Caco-2 (cell line): ENCODE results near the gene STK16. TPM values are rescaled to one million over a fixed set of nuclear protein-coding genes. Genes with fewer than 3 reads are reported as not detected.

ENCODE experiments used
- BruUV-seq: library from RNA; stranded (reverse); fragments of 400-500 nt; replicated peaks from 2 replicates; lab custom pipeline; 2021; lab: Mats Ljungman, UMichigan
- CTCF ChIA-PET: fragments of 300-600 bp; sonication (Branson Sonifier 250); formaldehyde crosslinking; loops from one replicate; lab custom pipeline; 2022; ENCODE audit warnings: antibody characterized with exemption; lab: Charles Lee
- POLR2A ChIA-PET: fragments of 300-600 bp; sonication (Branson Sonifier 250); formaldehyde crosslinking; loops from one replicate; lab custom pipeline; 2022; ENCODE audit warnings: antibody characterized with exemption; lab: Charles Lee
- DNase-seq, 2 experiments: peaks; one replicate each; pipeline versions ENCODE4 v3.0.0 to v3.0.0-alpha.2; 2020 to 2022
- H3K27me3 ChIP-seq: replicated peaks from 2 replicates; pipeline ENCODE4 v1.6.0; 2011; ENCODE audit warnings: low read length; ENCODE audit not compliant: control insufficient read depth, insufficient read depth
- H3K36me3 ChIP-seq: 2 replicates; pipeline ENCODE4 v1.5.1; 2011; ENCODE audit warnings: low read length; ENCODE audit not compliant: control insufficient read depth, insufficient read depth
- H3K4me1 ChIP-seq: fragments of 250-450 bp; sonication (Bioruptor Pico); 2 replicates; pipeline ENCODE4 v1.5.1; 2020; ENCODE audit warnings: mild to moderate bottlenecking
- H3K4me3 ChIP-seq: 2 replicates; pipeline ENCODE4 v1.5.1; 2011; ENCODE audit warnings: low read depth, mild to moderate bottlenecking, control low read depth, low read length
- H3K9me3 ChIP-seq: fragments of 250-450 bp; sonication (Bioruptor Pico); 2 replicates; pipeline ENCODE4 v1.5.1; 2020; ENCODE audit warnings: mild to moderate bottlenecking, moderate library complexity
- H3K27ac Mint-ChIP-seq: one replicate; pipeline ENCODE4 v1.8.0; 2022; ENCODE audit warnings: mixed read lengths; ENCODE audit not compliant: unreplicated experiment
- H3K27me3 Mint-ChIP-seq: one replicate; pipeline ENCODE4 v1.8.0; 2022; ENCODE audit warnings: mixed read lengths; ENCODE audit not compliant: insufficient read depth, unreplicated experiment
- H3K36me3 Mint-ChIP-seq: one replicate; pipeline ENCODE4 v1.8.0; 2022; ENCODE audit warnings: mild to moderate bottlenecking, mixed read lengths; ENCODE audit not compliant: insufficient read depth, unreplicated experiment
- H3K4me1 Mint-ChIP-seq: one replicate; pipeline ENCODE4 v1.8.0; 2022; ENCODE audit warnings: low read depth, mixed read lengths; ENCODE audit not compliant: unreplicated experiment
- H3K4me3 Mint-ChIP-seq: one replicate; pipeline ENCODE4 v1.8.0; 2022; ENCODE audit warnings: mild to moderate bottlenecking, moderate library complexity, mixed read lengths; ENCODE audit not compliant: unreplicated experiment
- H3K9me3 Mint-ChIP-seq: one replicate; pipeline ENCODE4 v1.8.0; 2022; ENCODE audit warnings: mixed read lengths; ENCODE audit not compliant: unreplicated experiment
- CTCF ChIP-seq, 2 experiments: fragments of 200-600 bp in 1 of 2; IDR thresholded peaks; 1 replicate in 1 of 2; 2 replicates in 1 of 2; pipeline versions ENCODE4 v1.5.1 to v1.8.0; 2011 to 2022; ENCODE audit warnings: antibody characterized with exemption in 1 of 2, control low read depth in 1 of 2, inconsistent platforms in 1 of 2, low read depth in 1 of 2, low read length in 1 of 2, mild to moderate bottlenecking in 1 of 2, moderate library complexity in 1 of 2; ENCODE audit not compliant: insufficient read depth in 1 of 2, severe bottlenecking in 1 of 2, unreplicated experiment in 1 of 2
- intact Hi-C: fragments of 100-400 bp; cut with micrococcal nuclease; formaldehyde crosslinking; loops from one replicate; pipeline ENCODE4 v1.10.0; 2022; ENCODE audit not compliant: unreplicated experiment
- total RNA-seq: library from RNA; stranded (reverse); gene quantifications from 2 replicates; pipeline ENCODE4 v1.2.3, GENCODE V29; 2022

STK16 gene
- total RNA-seq, 1 experiment from 2014 or later = 26.6 TPM

GRCh38 chr2:219278655-219279150, 33.4 kb downstream of the STK16 start:
- CTCF ChIA-PET = interaction anchor here (0.5 to 5.8 kb wide), 14 partner anchors 16 to 381 kb away, joined by 3 to 92 read pairs (median 6); partner anchors contain the start of genes GLB1L and STK16

GRCh38 chr2:219279151-219279915, 34.1 kb downstream of the STK16 start, which contains the start of gene DNAJB2:
TSS of gene DNAJB2 (plus strand) at chr2:219279366. CDS start at chr2:219279834, 468 bp downstream.
- peak; percentile 98 for DNase-seq
- TF ChIP-seq CTCF (IDR thresholded peaks at IDR 0.05; ENCODE audit: insufficient read depth in 1 of 2, low read depth in 1 of 2, low read length in 1 of 2, severe bottlenecking in 1 of 2, unreplicated experiment in 1 of 2) = no peak
- peaks cover 3% of the 10 kb centered on the region for H3K36me3 ChIP-seq
- no peaks in the 10 kb centered on the region for H3K27me3 Mint-ChIP-seq
- H3K9me3 Mint-ChIP-seq = no peaks in the 10 kb centered on the region
- H3K9me3 ChIP-seq = no peaks in the 10 kb centered on the region
- H3K4me3 ChIP-seq = peak within 1 kb of the TSS; percentile 85
- H3K4me1 Mint-ChIP-seq = peaks cover 13% of the 10 kb centered on the region
- peaks cover 31% of the 10 kb centered on the region for H3K4me1 ChIP-seq
- ChIA-PET CTCF (interaction anchor here (0.6 to 5.8 kb wide), 11 partner anchors 16 to 299 kb away, joined by 3 to 92 read pairs (median 6); partner anchors contain the start of genes GLB1L and STK16), POLR2A (interaction anchor here (0.6 to 1.9 kb wide), 10 partner anchors 13 to 219 kb away, joined by 3 to 12 read pairs (median 6); partner anchors contain the start of genes ANKZF1, ATG9A, CNPPD1 and GLB1L)
- intact Hi-C loops = loop anchor here (1.0 to 5.0 kb wide), 5 partner anchors 25 to 102 kb away; partner anchors contain the start of genes ABCB6, ANKZF1, ATG9A and CNPPD1
- H3K27me3 ChIP-seq = no peaks in the 10 kb centered on the region
- peak within 1 kb of the TSS; percentile 98 for H3K27ac Mint-ChIP-seq
- H3K4me3 Mint-ChIP-seq = peak within 1 kb of the TSS; percentile 98
- H3K36me3 Mint-ChIP-seq = peaks cover 16% of the 10 kb centered on the region
- no TSS peak for BruUV-seq

More at GRCh38 chr2:219278655-219279150, 33.4 kb downstream of the STK16 start:
- H3K27me3 Mint-ChIP-seq = no peaks in the 10 kb centered on the region
- TSS peak; percentile 95 for BruUV-seq
- Histone ChIP-seq H3K36me3 (peaks cover 3% of the 10 kb centered on the region), H3K27me3 (no peaks in the 10 kb centered on the region), H3K9me3 (no peaks in the 10 kb centered on the region), H3K4me1 (peaks cover 37% of the 10 kb centered on the region), H3K4me3 (peak overlapping the region; percentile 85)
- peak overlapping the region; percentile 98 for H3K4me3 Mint-ChIP-seq
- H3K27ac Mint-ChIP-seq = peak overlapping the region; percentile 98
- no peak for TF ChIP-seq CTCF (IDR thresholded peaks at IDR 0.05; ENCODE audit: insufficient read depth in 1 of 2, low read depth in 1 of 2, low read length in 1 of 2, severe bottlenecking in 1 of 2, unreplicated experiment in 1 of 2)
- no peak for DNase-seq
- H3K4me1 Mint-ChIP-seq = peaks cover 13% of the 10 kb centered on the region
- POLR2A ChIA-PET = interaction anchor here (0.6 to 1.9 kb wide), 13 partner anchors 13 to 708 kb away, joined by 3 to 18 read pairs (median 5); partner anchors contain the start of genes ANKZF1, ATG9A, CNPPD1 and GLB1L
- intact Hi-C loops = loop anchor here (1.0 to 5.0 kb wide), 5 partner anchors 24 to 101 kb away; partner anchors contain the start of genes ABCB6, ANKZF1, ATG9A and CNPPD1
- H3K9me3 Mint-ChIP-seq = no peaks in the 10 kb centered on the region
- H3K36me3 Mint-ChIP-seq = peaks cover 16% of the 10 kb centered on the region
